Middle frontal gyrus (tissue), 1 donor: ENCODE results near the gene RRH.

ENCODE experiments used
- DNase-seq: peaks from one replicate; pipeline ENCODE4 v3.0.0-alpha.2; 2015; ENCODE audit warnings: low spot score; ENCODE audit errors: extremely low spot score

RRH gene

GRCh38 chr4:109886303-109886702 lies 58.5 kb downstream of the RRH start:
- DNase-seq = no peak

- no peak for DNase-seq
Measured at GRCh38 chr4:109887071-109887470, 59.3 kb downstream of the RRH start.

- no peak for DNase-seq
Measured at GRCh38 chr4:109890076-109890475, 62.3 kb downstream of the RRH start.
